Measurements from ENCODE around the gene TIPRL.

TIPRL gene

DNA sequence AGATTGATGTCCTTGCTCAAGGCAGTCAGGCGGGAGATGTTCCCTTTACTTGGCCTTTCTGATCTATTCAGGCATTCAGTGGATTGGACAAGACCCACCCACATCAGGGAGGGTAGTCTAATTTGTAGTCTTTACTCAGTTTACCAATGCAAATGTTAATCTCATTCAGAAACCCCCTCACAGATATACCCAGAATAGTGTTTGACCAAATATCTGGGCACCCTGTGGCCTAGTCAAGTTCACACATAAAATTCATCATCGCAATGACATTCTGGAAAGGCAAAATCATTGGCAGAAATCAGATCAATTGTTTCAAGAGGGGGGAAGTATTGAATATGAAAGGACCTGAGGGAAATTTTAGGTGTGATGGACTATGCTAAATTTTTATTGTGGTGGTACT is 34.6 kb downstream of the TIPRL start:
- DNase-seq (ENCODE audit: low read depth), result no peak

DNA sequence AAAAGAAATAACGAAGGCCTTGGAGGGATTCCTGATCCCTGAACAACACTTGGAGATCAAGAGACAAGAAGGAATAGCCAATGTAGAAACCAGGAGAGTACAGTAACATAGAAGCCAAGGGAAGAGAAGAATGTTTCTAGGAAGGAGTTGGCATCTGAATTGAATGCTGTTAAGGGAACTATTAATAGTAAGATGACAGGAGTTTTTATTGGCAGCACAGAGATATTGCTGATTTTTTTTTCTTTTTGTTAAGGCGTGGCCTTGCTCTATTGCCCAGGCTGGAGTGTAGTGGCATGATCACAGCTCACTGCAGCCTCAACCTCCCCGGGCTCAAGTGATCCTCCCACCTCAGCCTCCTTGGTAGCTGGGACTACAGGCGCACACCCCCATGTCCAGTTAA is 37.4 kb downstream of the TIPRL start:
- DNase-seq (ENCODE audit: low read depth), result no peak

DNA sequence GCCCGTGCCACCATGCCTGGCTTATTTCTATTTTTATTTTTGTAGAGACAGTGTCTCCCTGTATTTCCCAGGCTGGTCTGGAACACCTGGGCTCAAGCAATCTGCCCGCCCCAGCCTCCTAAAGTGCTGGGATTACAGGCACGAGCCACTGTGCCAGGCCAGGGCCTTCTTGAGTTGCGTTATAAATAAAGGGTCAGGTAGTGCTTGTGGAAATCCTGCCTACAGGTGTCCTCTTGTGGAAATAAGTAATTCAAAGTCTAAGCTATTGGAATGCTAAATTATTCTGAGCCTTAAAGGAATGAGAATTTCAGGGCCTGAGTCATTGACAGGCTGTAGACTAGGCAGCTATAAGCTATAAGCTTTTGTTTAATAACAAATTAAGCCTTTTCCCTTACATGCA is 38.9 kb downstream of the TIPRL start:
- DNase-seq (ENCODE audit: low read depth), result no peak

DNA sequence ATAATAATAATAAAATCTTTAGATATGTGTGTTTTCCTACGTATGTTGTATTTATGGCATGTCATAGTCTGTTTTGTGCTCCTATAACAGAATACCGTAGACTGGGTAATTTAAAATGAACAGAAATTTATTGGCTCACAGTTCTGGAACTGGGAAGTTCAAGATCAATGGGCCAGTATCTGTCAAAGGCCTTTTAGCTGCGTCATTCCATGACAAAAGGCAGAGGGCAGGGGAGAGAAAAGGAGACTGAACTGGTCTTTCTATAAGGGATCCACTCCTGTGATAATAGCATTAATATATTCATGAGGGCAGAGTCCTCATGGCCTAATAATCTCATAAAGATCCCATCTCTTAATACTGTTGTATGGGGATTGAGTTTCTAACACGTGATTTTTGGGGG is 39.9 kb downstream of the TIPRL start:
- DNase-seq (ENCODE audit: low read depth), result no peak

DNA sequence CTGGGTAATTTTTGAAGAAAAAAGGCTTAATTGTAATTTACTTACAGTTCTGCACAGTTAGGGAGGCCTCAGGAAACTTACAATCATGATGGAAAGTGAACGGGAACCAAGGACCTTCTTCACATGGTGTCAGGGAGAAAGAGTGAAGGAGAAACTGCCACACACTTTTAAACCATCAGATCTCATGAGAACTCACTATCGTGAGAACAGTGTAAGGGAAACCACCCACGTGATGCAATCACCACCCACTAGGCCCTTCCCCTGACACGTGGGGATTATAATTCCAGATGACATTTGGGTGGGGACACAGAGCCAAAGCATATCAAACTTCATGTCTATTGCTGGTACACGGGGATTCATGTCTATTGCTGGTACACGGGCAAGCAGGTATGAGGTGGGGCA is 41.7 kb downstream of the TIPRL start:
- DNase-seq (ENCODE audit: low read depth), result no peak

DNA sequence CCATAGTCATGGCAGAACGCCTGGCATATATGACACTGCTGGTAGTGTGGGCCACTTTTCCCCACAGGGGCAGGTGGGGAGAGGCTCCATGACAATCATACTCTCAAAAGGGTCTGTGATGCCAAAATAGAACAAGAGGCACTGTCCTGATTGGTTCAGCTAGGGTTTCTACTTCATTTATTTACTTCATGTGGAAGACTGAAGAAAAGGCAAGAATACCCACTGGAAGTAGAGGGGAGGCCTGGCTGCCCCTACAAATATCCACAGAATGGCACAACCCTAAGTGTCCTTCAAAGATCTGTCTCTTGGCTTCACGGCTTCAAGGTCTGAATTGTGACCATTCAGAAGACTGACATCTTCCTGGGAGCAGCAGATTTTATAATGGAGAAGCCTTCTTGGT is 42.5 kb downstream of the TIPRL start:
- no peak for DNase-seq (ENCODE audit: low read depth)

DNA sequence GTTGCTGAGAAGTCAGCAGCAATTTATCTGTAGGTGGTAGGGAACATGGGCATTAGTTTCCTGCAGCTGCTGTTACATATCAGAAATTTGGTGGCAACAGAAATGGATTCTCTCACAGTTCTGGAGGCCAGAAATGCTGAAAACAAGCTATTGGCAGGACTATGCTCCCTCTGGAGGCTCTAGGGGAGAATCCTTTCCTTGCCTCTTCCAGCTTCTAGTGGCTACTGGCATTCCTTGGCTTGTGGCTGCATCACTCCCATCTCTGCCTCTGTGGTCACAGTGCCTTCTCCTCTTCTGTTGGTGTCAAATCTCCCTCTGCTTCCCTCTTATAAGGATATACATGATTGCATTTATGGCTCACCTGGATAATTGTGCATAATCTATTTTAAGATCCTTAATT is 44.5 kb downstream of the TIPRL start:
- no peak for DNase-seq (ENCODE audit: low read depth)

DNA sequence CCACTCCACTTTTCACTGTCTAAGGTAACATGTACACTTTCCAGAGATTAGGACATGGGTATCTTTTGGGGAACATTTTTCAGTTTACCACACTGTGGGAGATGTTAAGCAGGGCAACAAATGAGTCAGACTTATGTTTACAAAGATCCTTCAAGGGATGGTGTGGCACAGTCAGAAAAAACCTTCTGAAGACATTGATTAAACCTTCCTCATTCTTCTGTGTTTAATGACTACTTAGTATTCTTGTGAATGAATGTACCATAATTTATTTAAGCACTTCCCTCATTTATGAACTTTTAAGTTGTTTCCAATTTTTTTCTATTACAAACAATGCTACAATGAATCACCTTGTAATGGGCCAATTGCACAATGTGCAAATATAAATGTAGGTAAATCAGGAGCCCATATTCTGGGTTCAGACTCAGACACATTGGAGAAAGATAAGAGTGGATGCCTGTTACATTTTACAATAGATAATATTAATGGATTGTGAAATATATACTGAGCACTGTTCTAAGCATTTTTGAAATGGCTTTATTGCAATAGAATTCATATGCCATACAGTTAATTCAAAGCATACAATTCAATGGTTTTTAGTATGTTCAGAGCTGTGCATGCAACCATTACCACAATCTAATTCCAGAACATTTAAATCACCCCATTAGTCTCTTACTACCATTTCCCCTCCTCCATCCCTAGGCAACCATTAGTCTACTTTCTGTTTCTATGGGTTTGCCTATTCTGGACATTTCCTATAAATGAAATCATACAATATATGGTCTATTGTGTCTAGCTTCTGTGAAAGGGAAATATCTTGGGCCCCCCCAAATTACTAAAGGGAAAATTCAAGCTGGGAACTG is 45.1 kb downstream of the TIPRL start:
- DNase-seq (ENCODE audit: low read depth), result no peak

DNA sequence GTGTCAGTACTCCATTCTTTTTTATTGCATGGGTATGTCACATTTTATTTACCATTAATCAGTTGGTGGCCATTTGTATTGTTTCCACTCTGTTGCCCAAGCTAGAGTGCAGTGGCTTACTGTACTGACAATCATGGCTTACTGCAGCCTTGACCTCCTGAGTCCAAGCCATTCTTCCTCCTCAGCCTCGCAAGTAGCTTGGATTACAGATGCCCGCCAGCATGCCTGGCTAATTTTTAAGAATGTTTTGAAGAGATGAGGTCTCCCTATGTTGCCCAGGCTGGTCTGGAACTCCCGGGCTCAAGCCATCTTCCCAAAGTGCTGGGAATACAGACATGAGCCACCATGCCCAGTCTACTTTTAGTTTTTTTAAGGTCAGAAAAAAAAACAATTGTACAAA is 46.2 kb downstream of the TIPRL start:
- DNase-seq (ENCODE audit: low read depth), result no peak

DNA sequence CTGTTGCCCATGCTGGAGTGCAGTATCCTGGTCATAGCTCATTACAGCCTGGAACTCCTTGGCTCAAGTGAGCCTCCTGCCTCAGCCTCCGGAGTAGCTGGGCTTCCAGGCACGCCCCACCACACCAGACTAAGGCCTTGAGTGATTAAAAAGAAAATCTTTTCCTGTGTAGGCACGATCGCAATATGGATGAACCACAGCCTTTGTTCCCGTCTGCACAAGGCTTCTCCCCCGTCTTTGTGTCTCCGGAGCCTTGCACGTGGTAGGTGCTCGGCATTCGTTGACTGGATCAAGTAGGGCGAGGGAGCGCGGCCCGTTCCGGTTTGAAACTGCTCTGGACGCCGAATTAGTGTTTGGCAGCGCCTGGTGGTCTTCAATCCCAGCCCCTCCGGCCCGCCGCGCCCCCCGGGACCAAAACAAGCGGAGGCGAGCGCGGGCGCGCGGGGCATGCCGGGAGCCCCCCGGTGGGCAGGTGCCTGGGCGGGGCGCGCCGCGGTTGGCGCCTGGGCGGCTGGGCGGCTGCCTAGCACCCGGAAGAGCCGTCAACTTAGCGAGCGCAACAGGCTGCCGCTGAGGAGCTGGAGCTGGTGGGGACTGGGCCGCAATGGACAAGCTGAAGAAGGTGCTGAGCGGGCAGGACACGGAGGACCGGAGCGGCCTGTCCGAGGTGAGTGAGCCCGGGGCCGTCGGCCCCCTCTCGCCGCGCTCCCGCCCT is 46.9 kb downstream of the TIPRL start, which contains the start of gene SFT2D2:
Gene SFT2D2, plus strand, starts transcription at position 529 of the 715 bp plus-strand sequence. Its CDS starts 76 bp downstream, at position 605.
- peak; percentile 65 for DNase-seq (ENCODE audit: low read depth)

DNA sequence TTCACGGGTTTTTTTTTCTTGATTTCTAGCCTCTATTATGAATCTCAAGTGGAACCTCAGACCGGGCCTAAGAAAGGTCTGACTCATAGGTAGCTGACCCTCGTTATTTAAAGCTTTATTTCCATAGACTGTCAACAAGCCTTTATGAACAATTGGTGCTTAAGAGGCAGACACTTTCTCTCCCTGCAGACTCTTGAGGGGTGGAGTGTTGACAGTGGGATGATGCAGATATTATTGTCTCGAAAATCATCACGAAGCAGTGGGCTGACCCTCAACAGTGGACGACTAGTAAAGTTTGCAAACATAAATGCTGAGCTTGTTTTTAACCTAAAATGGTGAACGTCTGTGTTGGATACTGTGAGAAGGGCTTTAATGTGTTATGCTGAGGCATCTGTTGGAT is 48.9 kb downstream of the TIPRL start:
- DNase-seq (ENCODE audit: low read depth), result no peak

DNA sequence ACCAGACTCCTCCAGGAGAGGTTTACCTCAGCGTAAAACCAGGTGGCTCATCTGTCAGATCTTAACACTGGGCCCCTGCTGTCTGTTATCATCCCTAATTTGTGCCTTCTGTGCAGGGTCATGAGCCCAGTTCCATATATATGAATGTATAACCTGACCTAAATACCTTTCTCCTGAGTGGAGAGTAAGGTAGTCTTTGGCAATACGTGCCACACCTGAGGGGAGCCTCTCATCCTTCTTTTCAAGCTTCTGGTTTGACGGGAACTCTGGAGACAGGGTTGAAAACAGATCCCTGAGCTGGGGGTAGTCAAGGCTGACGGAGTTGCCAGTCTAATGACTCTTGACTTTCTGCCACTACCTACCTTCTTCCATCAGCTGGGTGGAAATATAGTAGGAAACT is 51.1 kb downstream of the TIPRL start:
- no peak for DNase-seq (ENCODE audit: low read depth)

DNA sequence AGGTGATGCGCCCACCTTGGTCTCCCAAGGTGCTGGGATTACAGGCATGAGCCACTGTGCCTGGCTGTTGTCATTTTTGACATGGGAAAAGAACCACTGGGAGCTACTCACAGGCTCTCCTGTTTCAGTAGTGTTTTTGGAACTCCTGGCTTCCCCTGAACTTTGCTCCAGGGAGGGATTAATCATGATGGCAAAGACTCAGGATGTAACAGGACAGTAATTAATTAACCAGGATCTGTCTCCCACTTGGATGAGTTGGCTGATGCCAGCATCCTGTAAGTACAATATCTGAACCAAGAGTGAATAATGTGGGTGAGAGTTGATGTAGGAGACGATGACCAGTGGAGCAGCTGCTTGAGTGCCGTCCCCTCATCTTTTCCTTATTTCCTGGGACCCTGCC is 51.9 kb downstream of the TIPRL start:
- no peak for DNase-seq (ENCODE audit: low read depth)

DNA sequence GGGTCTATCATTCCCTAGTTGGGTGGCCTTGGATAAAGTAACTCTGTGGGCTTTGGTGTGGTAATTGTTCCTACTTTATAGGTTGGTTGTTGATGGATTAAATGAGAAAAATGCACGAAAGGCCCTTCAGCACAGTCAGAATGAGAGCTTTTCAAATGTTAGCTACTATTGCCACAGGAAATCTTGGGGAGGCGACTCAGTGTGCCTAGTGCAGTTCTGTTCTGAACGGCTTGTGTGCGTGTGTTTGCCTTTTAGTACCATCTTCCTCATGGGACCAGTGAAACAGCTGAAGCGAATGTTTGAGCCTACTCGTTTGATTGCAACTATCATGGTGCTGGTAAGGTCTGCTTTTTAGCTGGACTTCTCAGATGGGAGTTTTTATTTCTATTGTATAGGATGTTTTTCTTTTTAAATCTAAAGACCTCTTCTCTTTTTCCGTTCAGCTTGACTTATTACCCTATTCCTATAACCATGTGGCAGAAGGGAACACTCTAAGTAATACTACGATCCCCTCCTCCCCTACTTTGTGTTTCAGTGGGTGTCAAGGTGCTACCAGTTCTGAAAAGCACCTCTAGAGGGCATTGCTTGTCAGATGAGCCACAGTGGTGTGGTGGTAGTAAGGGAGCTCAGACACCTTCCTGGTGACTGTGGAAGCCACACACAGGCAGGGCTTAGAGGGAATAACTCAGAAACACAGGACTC is 56.2 kb downstream of the TIPRL start:
- DNase-seq (ENCODE audit: low read depth), result peak; percentile 5

DNA sequence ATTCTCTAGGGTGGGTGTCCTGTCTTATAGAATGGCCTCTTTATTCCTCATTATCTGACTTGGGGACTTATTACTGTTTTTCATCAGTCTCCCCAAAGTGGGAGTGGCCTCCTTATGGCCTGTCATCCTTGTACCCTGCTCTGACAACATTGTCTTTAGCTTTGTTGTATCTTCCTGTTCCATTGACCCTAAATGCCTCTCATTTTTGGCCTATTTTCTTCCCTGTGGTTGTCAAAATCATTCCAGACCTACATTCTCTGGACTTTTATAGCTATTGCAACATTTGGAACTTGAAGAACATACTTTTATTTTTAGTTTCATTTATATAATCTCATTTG is 56.8 kb downstream of the TIPRL start:
- no peak for DNase-seq (ENCODE audit: low read depth)

DNA sequence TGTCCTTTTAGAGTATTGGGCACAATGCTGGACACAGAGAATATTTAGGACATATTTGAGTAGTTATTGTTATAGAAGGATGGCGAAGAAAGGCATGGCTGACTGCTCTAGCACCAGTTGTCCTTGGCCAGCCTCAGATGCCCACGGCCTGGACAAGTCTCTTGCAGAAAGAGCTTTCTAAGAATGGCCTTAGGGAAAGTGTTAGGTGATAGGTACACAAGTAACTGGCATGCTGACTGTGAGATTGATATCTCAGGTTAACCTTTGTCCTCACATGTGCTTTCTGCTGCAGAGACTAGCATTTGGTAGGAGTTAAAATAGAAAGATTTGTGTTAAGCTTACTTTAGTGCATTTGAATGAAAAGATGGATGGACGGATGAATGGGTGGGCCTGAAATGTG is 57.2 kb downstream of the TIPRL start:
- DNase-seq (ENCODE audit: low read depth), result no peak

DNA sequence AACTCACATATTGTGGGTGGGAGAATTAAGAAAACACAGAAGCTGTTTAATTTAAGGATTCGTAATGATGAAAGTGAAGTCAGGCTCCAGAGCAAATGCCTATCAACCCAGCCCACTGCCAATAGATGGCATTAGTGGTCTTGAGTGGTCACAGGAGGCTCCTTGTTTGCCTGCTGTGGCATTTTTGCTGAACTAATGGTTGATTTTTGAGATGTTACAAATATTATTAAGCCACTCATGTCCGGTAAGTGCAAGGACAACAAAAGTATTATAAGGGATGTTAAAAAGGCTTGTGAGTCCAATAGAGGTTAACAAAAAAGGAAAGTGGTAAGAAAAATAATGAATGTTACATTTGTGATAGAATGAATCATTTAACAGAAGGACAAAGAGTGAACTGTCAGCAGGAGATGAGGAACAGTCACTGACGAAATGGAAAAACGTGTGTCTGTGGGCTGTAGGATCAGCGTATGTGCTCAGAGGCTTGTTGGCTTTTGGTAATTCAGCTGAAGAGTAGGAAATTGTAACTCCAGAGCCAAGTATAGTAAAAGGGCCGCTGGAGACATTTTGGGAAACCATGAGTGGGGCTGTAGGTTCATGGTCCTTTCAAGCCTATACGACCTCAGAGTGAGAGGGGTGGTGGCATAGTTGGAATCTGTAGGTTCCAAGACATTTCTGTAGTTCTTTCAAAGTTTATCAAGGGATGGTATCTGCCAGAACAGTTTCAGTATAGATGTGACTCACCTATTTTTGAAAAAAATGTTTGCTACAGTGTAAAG is 58.3 kb downstream of the TIPRL start:
- no peak for DNase-seq (ENCODE audit: low read depth)

DNA sequence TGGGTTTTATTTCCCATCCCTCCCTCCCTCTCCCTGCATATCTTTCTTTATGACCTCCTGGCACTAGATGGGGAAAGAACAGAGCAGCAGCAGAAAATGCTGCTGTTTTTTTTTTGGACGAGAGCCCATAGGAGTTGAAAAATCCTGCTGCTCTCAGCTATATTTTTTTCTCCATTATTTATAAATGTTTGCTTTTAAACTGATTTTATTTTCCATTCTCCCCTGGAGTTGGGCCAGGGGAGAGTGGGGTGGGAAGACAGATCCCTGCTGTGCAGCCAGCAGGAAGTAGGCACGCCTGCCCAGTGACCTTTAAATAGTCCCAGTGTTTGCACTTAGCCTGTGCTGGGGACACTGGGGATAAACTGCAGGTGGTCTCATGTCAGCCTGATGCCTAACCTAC is 64.4 kb downstream of the TIPRL start:
- no peak for DNase-seq (ENCODE audit: low read depth)

DNA sequence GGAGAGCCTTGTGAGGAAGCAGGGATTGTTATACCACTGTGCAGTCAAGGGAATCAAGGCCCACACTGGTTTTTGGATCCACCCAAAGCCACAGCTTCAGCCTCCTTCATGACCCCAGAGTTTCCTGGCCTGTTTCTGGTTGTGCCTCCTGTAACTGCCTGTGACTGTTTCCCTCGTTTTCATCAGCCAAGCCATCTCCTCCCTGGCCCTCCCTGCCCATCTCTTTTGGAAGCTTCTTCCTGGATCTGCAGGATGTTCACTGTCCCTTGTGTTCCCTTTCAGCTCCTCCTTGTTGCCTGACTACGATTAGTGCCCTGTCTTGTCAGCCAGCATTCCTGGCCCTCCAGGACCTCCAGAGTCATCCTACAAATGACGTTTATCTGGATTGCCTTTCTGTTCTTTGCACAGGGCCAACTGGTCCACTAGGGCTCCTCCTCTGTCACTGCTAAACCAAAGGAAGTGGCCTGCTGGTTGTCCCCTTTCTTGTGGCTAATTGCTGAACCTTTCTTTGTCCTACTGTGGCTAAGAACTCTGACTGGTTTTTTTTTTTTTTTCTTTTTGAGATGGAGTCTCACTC is 65.0 kb downstream of the TIPRL start:
- no peak for DNase-seq (ENCODE audit: low read depth)

DNA sequence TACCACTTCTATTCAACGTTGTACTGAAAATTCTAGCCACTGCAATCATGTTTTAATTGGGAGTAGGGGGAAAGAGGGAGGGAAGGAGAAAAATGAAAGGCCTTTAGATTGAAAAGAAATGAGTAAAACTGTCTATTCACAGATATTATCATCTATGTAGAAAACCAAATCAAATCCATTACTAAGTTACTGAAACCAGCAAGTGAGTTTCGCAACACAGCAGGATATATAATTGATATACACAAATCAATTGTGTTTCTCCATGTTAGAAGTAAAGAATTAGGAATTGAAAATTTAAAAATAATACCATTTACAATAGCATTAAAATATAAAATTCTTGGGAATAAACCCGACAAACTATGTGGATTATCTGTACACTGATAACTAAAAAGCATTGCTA is 66.3 kb downstream of the TIPRL start:
- no peak for DNase-seq (ENCODE audit: low read depth)

DNA sequence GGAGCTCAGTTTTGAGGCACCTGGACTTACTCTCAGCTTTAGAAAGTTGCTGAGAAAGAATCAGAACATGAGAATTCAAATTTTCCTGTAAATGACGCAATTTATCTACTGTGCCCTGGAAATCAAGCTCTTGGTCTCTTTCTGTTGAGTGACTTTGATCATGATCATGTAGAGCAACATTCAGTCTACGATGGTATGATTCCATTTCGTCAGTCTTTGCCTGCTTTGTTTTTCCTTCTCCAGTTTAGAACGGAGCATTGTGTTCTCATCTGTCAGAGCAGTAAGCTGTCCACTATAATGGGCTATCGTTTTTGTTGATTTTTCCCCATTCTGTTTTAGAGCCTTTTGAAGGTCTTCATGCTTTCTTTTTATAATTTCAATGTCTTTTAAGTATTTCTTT is 67.7 kb downstream of the TIPRL start:
- DNase-seq (ENCODE audit: low read depth), result no peak
